ENCODE results near the gene MOSPD2. TPM values are rescaled to one million over a fixed set of nuclear protein-coding genes. Genes with fewer than 3 reads are reported as not detected.

Gene MOSPD2
- total and polyA plus RNA-seq, 2 experiments from 2014 or later: 8.2 to 21.1 TPM

- H3K4me2 ChIP-seq: no peak overlapping the region
- H2AFZ ChIP-seq: no peak overlapping the region
- 81% methylated on average over 4 of the region's 4 CpGs for WGBS (ENCODE audit: low lambda C conversion rate, missing lambda C conversion rate)
- no peaks in the 10 kb centered on the region for H3K9me3 ChIP-seq (ENCODE audit: low read depth)
- no peaks in the 10 kb centered on the region for H3K79me2 ChIP-seq
- no peak overlapping the region for H3K27ac ChIP-seq
- no peak for TF ChIP-seq CTCF (IDR thresholded peaks at IDR 0.05; ENCODE audit: poor library complexity)
- H3K9me2 ChIP-seq (replicated peaks; ENCODE audit: insufficient read depth): no peaks in the 10 kb centered on the region
- no peaks in the 10 kb centered on the region for H3K4me1 ChIP-seq (ENCODE audit: insufficient read depth)
- no peaks in the 10 kb centered on the region for H3K27me3 ChIP-seq
- no peaks in the 10 kb centered on the region for H3K36me3 ChIP-seq (replicated peaks; ENCODE audit: insufficient read depth, low read depth)
- H4K20me1 ChIP-seq (ENCODE audit: insufficient read depth, poor library complexity, severe bottlenecking): no peaks in the 10 kb centered on the region
- no peak overlapping the region for H3K4me3 ChIP-seq
- DNase-seq (ENCODE audit: low spot score): no peak
These were observed 29.6 kb upstream of the MOSPD2 start for GRCh38 chrX:14843666-14844065.

GRCh38 chrX:14851526-14851925 is 21.7 kb upstream of the MOSPD2 start:
- Histone ChIP-seq H3K4me3 (no peak overlapping the region), H3K4me1 (ENCODE audit: insufficient read depth) (no peaks in the 10 kb centered on the region), H4K20me1 (ENCODE audit: insufficient read depth, poor library complexity, severe bottlenecking) (no peaks in the 10 kb centered on the region), H3K4me2 (no peak overlapping the region), H2AFZ (no peak overlapping the region), H3K9me2 (replicated peaks; ENCODE audit: insufficient read depth) (no peaks in the 10 kb centered on the region), H3K9me3 (ENCODE audit: low read depth) (no peaks in the 10 kb centered on the region), H3K27ac (no peak overlapping the region), H3K79me2 (no peaks in the 10 kb centered on the region), H3K36me3 (replicated peaks; ENCODE audit: insufficient read depth, low read depth) (no peaks in the 10 kb centered on the region), H3K27me3 (no peaks in the 10 kb centered on the region)
- DNase-seq (ENCODE audit: low spot score): no peak
- WGBS (ENCODE audit: low lambda C conversion rate, missing lambda C conversion rate): 79% methylated on average over 3 of the region's 3 CpGs
- TF ChIP-seq EZH2phosphoT487 (IDR thresholded peaks at IDR 0.05; ENCODE audit: low read depth, severe bottlenecking, unreplicated experiment) (no peak), CTCF (IDR thresholded peaks at IDR 0.05; ENCODE audit: poor library complexity) (no peak), EZH2 (IDR thresholded peaks at IDR 0.05; ENCODE audit: borderline replicate concordance) (no peak)

- WGBS (ENCODE audit: low lambda C conversion rate, missing lambda C conversion rate): 70% methylated on average over 1 of the region's 1 CpG
- Histone ChIP-seq H3K27ac (no peak overlapping the region), H3K27me3 (no peaks in the 10 kb centered on the region), H3K9me3 (ENCODE audit: low read depth) (peaks cover 10% of the 10 kb centered on the region), H2AFZ (no peak overlapping the region), H3K4me2 (no peak overlapping the region), H3K4me1 (ENCODE audit: insufficient read depth) (no peaks in the 10 kb centered on the region), H3K36me3 (replicated peaks; ENCODE audit: insufficient read depth, low read depth) (no peaks in the 10 kb centered on the region), H4K20me1 (ENCODE audit: insufficient read depth, poor library complexity, severe bottlenecking) (no peaks in the 10 kb centered on the region), H3K4me3 (no peak overlapping the region), H3K79me2 (no peaks in the 10 kb centered on the region), H3K9me2 (replicated peaks; ENCODE audit: insufficient read depth) (no peaks in the 10 kb centered on the region)
- TF ChIP-seq EZH2phosphoT487 (IDR thresholded peaks at IDR 0.05; ENCODE audit: low read depth, severe bottlenecking, unreplicated experiment) (no peak), CTCF (IDR thresholded peaks at IDR 0.05; ENCODE audit: poor library complexity) (no peak), EZH2 (IDR thresholded peaks at IDR 0.05; ENCODE audit: borderline replicate concordance) (no peak)
- DNase-seq (ENCODE audit: low spot score): no peak
These were observed 8.6 kb upstream of the MOSPD2 start for GRCh38 chrX:14864631-14865030.

GRCh38 chrX:14865201-14865600 is 8.0 kb upstream of the MOSPD2 start:
- Histone ChIP-seq H3K4me3 (no peak overlapping the region), H3K36me3 (replicated peaks; ENCODE audit: insufficient read depth, low read depth) (no peaks in the 10 kb centered on the region), H3K79me2 (no peaks in the 10 kb centered on the region), H3K4me1 (ENCODE audit: insufficient read depth) (no peaks in the 10 kb centered on the region), H3K9me3 (ENCODE audit: low read depth) (peaks cover 10% of the 10 kb centered on the region), H3K4me2 (no peak overlapping the region), H4K20me1 (ENCODE audit: insufficient read depth, poor library complexity, severe bottlenecking) (no peaks in the 10 kb centered on the region), H3K27me3 (no peaks in the 10 kb centered on the region), H2AFZ (no peak overlapping the region), H3K9me2 (replicated peaks; ENCODE audit: insufficient read depth) (no peaks in the 10 kb centered on the region), H3K27ac (no peak overlapping the region)
- 66% methylated on average over 1 of the region's 1 CpG for WGBS (ENCODE audit: low lambda C conversion rate, missing lambda C conversion rate)
- TF ChIP-seq EZH2 (IDR thresholded peaks at IDR 0.05; ENCODE audit: borderline replicate concordance) (no peak), EZH2phosphoT487 (IDR thresholded peaks at IDR 0.05; ENCODE audit: low read depth, severe bottlenecking, unreplicated experiment) (no peak), CTCF (IDR thresholded peaks at IDR 0.05; ENCODE audit: poor library complexity) (no peak)
- DNase-seq (ENCODE audit: low spot score): no peak
